Bronchial epithelial cell (primary cell): Measurements from ENCODE around the gene SPNS2. TPM values are rescaled to one million over a fixed set of nuclear protein-coding genes. Genes with fewer than 3 reads are reported as not detected.

Experiments used
- DNase-seq: peaks from one replicate; pipeline ENCODE4 v3.0.0-alpha.2; 2010; ENCODE audit warnings: low read depth
- FAIRE-seq: peaks from 2 replicates; lab custom pipeline; 2011; peaks lifted over from hg19 to GRCh38; lab: Jason Lieb, UNC
- H3K27me3 ChIP-seq: 2 replicates; pipeline ENCODE4 v1.5.1; 2011; ENCODE audit warnings: low read length; ENCODE audit not compliant: control insufficient read depth, insufficient read depth
- H3K36me3 ChIP-seq: 2 replicates; pipeline ENCODE4 v1.5.1; 2011; ENCODE audit warnings: low read length; ENCODE audit not compliant: control insufficient read depth, insufficient read depth
- H3K4me3 ChIP-seq: 2 replicates; pipeline ENCODE4 v1.5.1; 2011; ENCODE audit warnings: mild to moderate bottlenecking, low read depth, low read length, control low read depth
- total RNA-seq: library from RNA; depleted of rRNA; stranded (reverse); fragments of >200 nt; gene quantifications from 2 replicates; pipeline ENCODE4 v1.2.1, GENCODE V29; 2014
- TF ChIP-seq, protein P1 (sequence below): IDR thresholded peaks from 2 replicates; pipeline ENCODE4 v1.5.1; 2011; ENCODE audit warnings: mild to moderate bottlenecking, moderate library complexity, low read length, control low read depth, inconsistent platforms; ENCODE audit not compliant: insufficient read depth, severe bottlenecking

SPNS2 gene
- total RNA-seq, 1 donor from 2014 or later, result 3.9 TPM

DNA sequence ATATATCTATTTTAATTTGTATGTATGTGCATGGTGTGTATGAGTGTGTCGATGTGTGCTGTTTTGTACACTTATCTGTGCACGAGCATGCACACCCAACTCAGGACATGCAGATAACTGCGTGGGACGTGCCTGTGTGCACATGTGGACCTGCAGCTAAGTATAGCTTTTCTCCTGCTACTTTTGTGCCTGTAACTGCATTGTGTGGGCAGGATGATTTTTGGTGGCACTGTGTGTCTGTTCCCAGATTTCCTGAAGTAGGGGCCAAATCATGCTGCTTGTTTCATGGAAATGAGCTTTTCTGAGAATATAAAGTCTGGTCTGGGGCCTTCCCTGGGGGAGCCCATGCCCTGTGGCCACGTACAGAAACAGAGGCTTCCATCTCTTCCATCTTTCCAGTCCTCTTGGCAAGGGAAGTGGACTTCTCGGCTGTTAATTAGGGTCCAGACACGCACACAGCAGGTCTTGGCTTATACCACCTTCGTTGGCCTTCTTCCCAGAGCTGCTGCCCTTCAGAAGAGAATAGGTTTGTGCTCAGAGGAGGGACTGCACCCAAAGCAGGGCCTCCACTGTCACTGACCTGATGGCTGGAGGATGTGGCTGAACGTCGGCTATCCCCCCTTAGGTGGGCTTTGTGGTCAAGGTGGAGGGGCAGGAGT lies 34.7 kb upstream of the SPNS2 start:
- no peak for DNase-seq
- Histone ChIP-seq H3K36me3 (no peaks in the 10 kb centered on the region), H3K27me3 (no peaks in the 10 kb centered on the region), H3K4me3 (no peak overlapping the region)
- no peak for FAIRE-seq
- TF ChIP-seq, protein P1, sequence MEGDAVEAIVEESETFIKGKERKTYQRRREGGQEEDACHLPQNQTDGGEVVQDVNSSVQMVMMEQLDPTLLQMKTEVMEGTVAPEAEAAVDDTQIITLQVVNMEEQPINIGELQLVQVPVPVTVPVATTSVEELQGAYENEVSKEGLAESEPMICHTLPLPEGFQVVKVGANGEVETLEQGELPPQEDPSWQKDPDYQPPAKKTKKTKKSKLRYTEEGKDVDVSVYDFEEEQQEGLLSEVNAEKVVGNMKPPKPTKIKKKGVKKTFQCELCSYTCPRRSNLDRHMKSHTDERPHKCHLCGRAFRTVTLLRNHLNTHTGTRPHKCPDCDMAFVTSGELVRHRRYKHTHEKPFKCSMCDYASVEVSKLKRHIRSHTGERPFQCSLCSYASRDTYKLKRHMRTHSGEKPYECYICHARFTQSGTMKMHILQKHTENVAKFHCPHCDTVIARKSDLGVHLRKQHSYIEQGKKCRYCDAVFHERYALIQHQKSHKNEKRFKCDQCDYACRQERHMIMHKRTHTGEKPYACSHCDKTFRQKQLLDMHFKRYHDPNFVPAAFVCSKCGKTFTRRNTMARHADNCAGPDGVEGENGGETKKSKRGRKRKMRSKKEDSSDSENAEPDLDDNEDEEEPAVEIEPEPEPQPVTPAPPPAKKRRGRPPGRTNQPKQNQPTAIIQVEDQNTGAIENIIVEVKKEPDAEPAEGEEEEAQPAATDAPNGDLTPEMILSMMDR, result no peak

DNA sequence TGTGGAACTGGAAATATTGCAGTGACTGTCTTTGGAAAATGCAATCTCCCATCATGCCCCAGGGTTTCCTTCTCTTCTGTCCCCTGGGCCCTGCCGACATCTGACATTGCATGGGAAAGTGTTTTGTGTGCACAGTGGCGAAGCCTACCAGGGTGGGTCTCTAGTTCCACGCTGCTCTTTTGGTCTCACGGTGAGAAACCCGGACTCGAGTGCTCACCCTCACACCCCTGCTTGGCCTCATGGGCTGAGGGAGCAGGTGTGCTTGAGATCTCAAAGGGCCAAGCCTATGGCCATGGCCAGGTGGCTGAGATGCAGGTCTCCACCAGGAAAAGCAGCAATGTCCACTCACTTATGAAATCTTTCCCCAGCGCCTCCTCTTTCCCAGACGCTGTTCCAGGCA lies 32.9 kb upstream of the SPNS2 start:
- H3K36me3 ChIP-seq, result no peaks in the 10 kb centered on the region
- no peak for FAIRE-seq
- TF ChIP-seq, protein P1, result no peak

DNA sequence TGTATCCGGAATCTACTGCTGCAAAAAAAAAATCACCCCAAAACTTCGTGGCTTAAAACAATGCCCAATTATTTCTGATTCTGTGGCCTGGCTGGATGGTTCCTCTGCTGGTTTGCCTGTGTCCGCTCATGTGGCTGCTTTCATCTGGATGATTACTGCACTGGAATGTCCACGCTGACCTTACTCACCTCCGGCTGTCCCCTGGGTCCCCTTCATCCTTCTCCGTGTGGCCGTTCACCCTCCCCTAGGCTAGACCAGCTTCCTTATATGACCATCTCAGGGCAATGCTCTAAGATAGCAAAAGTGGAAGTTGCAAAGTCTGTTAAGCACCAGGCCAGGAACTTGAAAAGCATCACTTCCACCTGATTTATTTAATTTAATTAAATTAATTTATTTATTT lies 31.4 kb upstream of the SPNS2 start:
- Histone ChIP-seq H3K4me3 (no peak overlapping the region), H3K27me3 (no peaks in the 10 kb centered on the region), H3K36me3 (no peaks in the 10 kb centered on the region)
- no peak for DNase-seq
- FAIRE-seq, result no peak
- TF ChIP-seq, protein P1, result no peak

More for the DNA sequence above, 32.9 kb upstream of the SPNS2 start:
- Histone ChIP-seq H3K4me3 (no peak overlapping the region), H3K27me3 (no peaks in the 10 kb centered on the region)
- no peak for DNase-seq

DNA sequence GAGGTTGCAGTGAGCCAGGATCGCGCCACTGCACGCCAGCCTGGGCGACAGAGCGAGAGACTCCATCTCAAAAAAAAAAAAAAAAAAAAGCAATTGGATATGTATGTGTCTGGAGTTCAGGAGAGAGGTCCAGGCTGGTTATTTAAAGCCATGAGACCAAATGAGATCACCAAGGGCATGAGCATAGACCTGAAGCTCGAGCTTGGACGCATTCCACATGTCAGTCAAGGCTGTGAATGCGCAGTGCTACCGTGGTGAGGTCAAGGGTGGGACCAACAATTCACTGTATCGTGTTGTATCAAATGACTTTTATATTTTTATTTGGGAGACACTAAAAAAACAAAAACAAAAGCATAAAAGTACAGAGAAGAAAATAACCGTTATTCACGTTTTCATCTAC lies 29.1 kb upstream of the SPNS2 start:
- no peak for FAIRE-seq
- TF ChIP-seq, protein P1, result no peak
- Histone ChIP-seq H3K27me3 (no peaks in the 10 kb centered on the region), H3K36me3 (no peaks in the 10 kb centered on the region), H3K4me3 (no peak overlapping the region)
- DNase-seq, result no peak

DNA sequence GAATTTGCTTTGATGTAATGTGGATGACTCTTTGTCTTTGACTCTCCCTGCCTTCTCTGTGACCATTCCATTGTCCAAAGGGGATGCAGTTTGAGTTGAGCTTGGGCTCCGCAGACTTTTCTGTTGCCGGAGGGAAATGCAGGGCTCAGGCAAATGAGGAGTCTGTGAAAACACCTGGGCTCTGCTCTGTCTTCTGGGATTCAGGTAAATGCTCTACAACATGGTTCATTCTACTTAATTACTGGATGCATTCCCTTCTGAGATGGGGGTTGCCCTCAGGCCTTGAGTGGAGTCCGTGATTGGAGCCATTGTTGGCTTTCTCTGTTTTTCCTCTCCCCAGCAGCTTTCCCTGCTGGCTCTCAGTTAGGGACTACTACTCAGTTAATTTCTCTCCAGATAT lies 26.4 kb upstream of the SPNS2 start:
- TF ChIP-seq, protein P1, result no peak
- Histone ChIP-seq H3K4me3 (no peak overlapping the region), H3K27me3 (no peaks in the 10 kb centered on the region), H3K36me3 (no peaks in the 10 kb centered on the region)
- DNase-seq (no peak), FAIRE-seq (no peak)

DNA sequence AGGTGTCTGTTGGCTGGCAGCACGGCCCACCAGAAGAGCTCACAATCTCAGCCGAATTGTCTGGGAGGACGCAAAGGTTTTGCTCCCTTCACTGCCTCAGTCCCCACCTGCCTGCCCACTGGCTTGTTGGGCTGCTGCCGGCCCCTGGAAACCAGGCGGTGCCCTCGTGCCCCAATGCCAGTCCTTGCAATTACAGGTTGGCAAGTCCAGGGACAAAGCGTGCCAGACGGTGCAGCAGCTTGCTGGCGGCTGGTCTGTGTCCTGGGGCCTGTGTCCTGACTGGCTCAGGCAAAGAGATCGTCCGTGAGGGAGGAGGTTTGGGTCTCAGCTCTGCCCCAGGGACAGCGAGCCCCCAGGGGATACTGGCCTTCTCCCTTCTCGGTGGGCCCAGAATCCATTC lies 24.6 kb upstream of the SPNS2 start:
- DNase-seq, result no peak
- FAIRE-seq, result no peak
- TF ChIP-seq, protein P1, result no peak
- Histone ChIP-seq H3K36me3 (no peaks in the 10 kb centered on the region), H3K4me3 (no peak overlapping the region), H3K27me3 (no peaks in the 10 kb centered on the region)
